Caco-2 (cell line): ENCODE data around the gene LRRC55. TPM values are rescaled to one million over a fixed set of nuclear protein-coding genes. Genes with fewer than 3 reads are reported as not detected.

ENCODE experiments used
- BruUV-seq: library from RNA; stranded (reverse); fragments of 400-500 nt; replicated peaks from 2 replicates; lab custom pipeline; 2021; lab: Mats Ljungman, UMichigan
- CTCF ChIA-PET: fragments of 300-600 bp; sonication (Branson Sonifier 250); formaldehyde crosslinking; loops from one replicate; lab custom pipeline; 2022; ENCODE audit warnings: antibody characterized with exemption; lab: Charles Lee
- POLR2A ChIA-PET: fragments of 300-600 bp; sonication (Branson Sonifier 250); formaldehyde crosslinking; loops from one replicate; lab custom pipeline; 2022; ENCODE audit warnings: antibody characterized with exemption; lab: Charles Lee
- DNase-seq, 2 experiments: peaks; one replicate each; pipeline versions ENCODE4 v3.0.0 to v3.0.0-alpha.2; 2020 to 2022
- H3K27me3 ChIP-seq: replicated peaks from 2 replicates; pipeline ENCODE4 v1.6.0; 2011; ENCODE audit warnings: low read length; ENCODE audit not compliant: control insufficient read depth, insufficient read depth
- H3K36me3 ChIP-seq: 2 replicates; pipeline ENCODE4 v1.5.1; 2011; ENCODE audit warnings: low read length; ENCODE audit not compliant: control insufficient read depth, insufficient read depth
- H3K4me1 ChIP-seq: fragments of 250-450 bp; sonication (Bioruptor Pico); 2 replicates; pipeline ENCODE4 v1.5.1; 2020; ENCODE audit warnings: mild to moderate bottlenecking
- H3K4me3 ChIP-seq: 2 replicates; pipeline ENCODE4 v1.5.1; 2011; ENCODE audit warnings: low read depth, mild to moderate bottlenecking, control low read depth, low read length
- H3K9me3 ChIP-seq: fragments of 250-450 bp; sonication (Bioruptor Pico); 2 replicates; pipeline ENCODE4 v1.5.1; 2020; ENCODE audit warnings: mild to moderate bottlenecking, moderate library complexity
- H3K27ac Mint-ChIP-seq: one replicate; pipeline ENCODE4 v1.8.0; 2022; ENCODE audit warnings: mixed read lengths; ENCODE audit not compliant: unreplicated experiment
- H3K27me3 Mint-ChIP-seq: one replicate; pipeline ENCODE4 v1.8.0; 2022; ENCODE audit warnings: mixed read lengths; ENCODE audit not compliant: insufficient read depth, unreplicated experiment
- H3K36me3 Mint-ChIP-seq: one replicate; pipeline ENCODE4 v1.8.0; 2022; ENCODE audit warnings: mild to moderate bottlenecking, mixed read lengths; ENCODE audit not compliant: insufficient read depth, unreplicated experiment
- H3K4me1 Mint-ChIP-seq: one replicate; pipeline ENCODE4 v1.8.0; 2022; ENCODE audit warnings: low read depth, mixed read lengths; ENCODE audit not compliant: unreplicated experiment
- H3K4me3 Mint-ChIP-seq: one replicate; pipeline ENCODE4 v1.8.0; 2022; ENCODE audit warnings: mild to moderate bottlenecking, moderate library complexity, mixed read lengths; ENCODE audit not compliant: unreplicated experiment
- H3K9me3 Mint-ChIP-seq: one replicate; pipeline ENCODE4 v1.8.0; 2022; ENCODE audit warnings: mixed read lengths; ENCODE audit not compliant: unreplicated experiment
- intact Hi-C: fragments of 100-400 bp; cut with micrococcal nuclease; formaldehyde crosslinking; loops from one replicate; pipeline ENCODE4 v1.10.0; 2022; ENCODE audit not compliant: unreplicated experiment
- total RNA-seq: library from RNA; stranded (reverse); gene quantifications from 2 replicates; pipeline ENCODE4 v1.2.3, GENCODE V29; 2022
- TF ChIP-seq, protein P1 (sequence below), 2 experiments: fragments of 200-600 bp in 1 of 2; IDR thresholded peaks; 1 replicate in 1 of 2; 2 replicates in 1 of 2; pipeline versions ENCODE4 v1.5.1 to v1.8.0; 2011 to 2022; ENCODE audit warnings: antibody characterized with exemption in 1 of 2, control low read depth in 1 of 2, inconsistent platforms in 1 of 2, low read depth in 1 of 2, low read length in 1 of 2, mild to moderate bottlenecking in 1 of 2, moderate library complexity in 1 of 2; ENCODE audit not compliant: insufficient read depth in 1 of 2, severe bottlenecking in 1 of 2, unreplicated experiment in 1 of 2

LRRC55 gene
- total RNA-seq, 1 experiment from 2014 or later = not detected

DNA sequence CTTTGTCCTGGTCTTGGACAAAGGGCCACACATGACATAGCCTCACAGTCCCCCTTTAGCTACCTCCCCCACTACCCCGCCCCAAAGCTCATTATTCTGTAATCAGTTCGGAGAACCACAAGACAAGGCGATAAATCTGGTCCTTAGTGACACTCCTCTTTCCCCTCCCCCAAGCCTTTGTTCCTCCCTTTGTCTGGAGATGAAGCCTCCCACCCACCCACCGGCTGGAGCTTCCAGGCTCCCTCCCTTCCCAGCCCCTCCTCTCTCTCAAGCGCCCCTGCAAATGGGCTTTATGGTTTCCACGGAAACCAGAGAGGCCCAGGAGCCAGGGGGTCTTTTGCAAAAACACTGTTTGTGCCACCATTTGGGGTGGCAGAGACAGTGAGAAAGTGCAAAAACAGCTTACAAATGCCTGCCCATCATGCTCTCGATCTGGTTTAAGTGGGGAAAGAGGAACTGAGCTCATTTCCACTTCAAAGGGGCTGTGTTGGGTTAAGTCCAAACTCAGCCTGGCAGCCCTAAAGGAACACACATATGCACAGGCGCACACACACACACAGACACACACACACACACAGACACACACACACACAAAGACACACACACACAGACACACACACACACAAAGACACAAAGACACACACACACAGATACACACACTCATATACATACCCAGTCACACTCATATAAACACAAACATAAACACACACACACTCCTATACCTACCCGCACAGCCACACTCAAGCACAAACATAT, 31.8 kb downstream of the LRRC55 start:
- H3K4me3 Mint-ChIP-seq = no peak overlapping the region
- H3K27me3 ChIP-seq = no peaks in the 10 kb centered on the region
- no peaks in the 10 kb centered on the region for H3K36me3 Mint-ChIP-seq
- no peaks in the 10 kb centered on the region for H3K36me3 ChIP-seq
- no peaks in the 10 kb centered on the region for H3K4me1 Mint-ChIP-seq
- no TSS peak for BruUV-seq
- H3K9me3 ChIP-seq = no peaks in the 10 kb centered on the region
- TF ChIP-seq, protein P1, sequence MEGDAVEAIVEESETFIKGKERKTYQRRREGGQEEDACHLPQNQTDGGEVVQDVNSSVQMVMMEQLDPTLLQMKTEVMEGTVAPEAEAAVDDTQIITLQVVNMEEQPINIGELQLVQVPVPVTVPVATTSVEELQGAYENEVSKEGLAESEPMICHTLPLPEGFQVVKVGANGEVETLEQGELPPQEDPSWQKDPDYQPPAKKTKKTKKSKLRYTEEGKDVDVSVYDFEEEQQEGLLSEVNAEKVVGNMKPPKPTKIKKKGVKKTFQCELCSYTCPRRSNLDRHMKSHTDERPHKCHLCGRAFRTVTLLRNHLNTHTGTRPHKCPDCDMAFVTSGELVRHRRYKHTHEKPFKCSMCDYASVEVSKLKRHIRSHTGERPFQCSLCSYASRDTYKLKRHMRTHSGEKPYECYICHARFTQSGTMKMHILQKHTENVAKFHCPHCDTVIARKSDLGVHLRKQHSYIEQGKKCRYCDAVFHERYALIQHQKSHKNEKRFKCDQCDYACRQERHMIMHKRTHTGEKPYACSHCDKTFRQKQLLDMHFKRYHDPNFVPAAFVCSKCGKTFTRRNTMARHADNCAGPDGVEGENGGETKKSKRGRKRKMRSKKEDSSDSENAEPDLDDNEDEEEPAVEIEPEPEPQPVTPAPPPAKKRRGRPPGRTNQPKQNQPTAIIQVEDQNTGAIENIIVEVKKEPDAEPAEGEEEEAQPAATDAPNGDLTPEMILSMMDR (IDR thresholded peaks at IDR 0.05; ENCODE audit: insufficient read depth in 1 of 2, low read depth in 1 of 2, low read length in 1 of 2, severe bottlenecking in 1 of 2, unreplicated experiment in 1 of 2) = no peak
- intact Hi-C loops = no loop called here
- no peak overlapping the region for H3K27ac Mint-ChIP-seq
- ChIA-PET CTCF (interaction anchor here (0.6 kb wide), 1 partner anchor 36 kb away, joined by 4 read pairs; no protein-coding TSS in a partner anchor), POLR2A (no interaction called here)
- H3K27me3 Mint-ChIP-seq = peaks cover 5% of the 10 kb centered on the region
- no peaks in the 10 kb centered on the region for H3K4me1 ChIP-seq
- H3K4me3 ChIP-seq = no peak overlapping the region
- H3K9me3 Mint-ChIP-seq = no peaks in the 10 kb centered on the region
- no peak for DNase-seq

DNA sequence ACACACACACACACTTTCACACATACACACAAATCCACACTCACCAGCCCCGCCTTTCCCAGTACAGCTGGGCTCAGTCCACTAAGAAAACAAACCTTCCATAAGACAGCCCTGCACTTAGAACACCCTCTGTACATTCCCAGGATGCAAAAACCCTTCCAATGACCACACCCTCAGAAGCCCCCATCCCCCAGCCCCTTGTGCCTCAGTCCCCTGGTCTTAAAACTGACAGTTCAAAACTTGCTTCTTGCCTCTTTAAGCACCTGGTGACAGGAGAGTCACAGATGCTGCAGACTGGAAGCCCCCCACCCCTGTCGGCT, 32.3 kb downstream of the LRRC55 start:
- Mint-ChIP-seq H3K4me1 (no peaks in the 10 kb centered on the region), H3K36me3 (no peaks in the 10 kb centered on the region), H3K27me3 (peaks cover 5% of the 10 kb centered on the region), H3K4me3 (no peak overlapping the region), H3K27ac (no peak overlapping the region), H3K9me3 (no peaks in the 10 kb centered on the region)
- TF ChIP-seq, protein P1 (IDR thresholded peaks at IDR 0.05; ENCODE audit: insufficient read depth in 1 of 2, low read depth in 1 of 2, low read length in 1 of 2, severe bottlenecking in 1 of 2, unreplicated experiment in 1 of 2) = no peak
- H3K9me3 ChIP-seq = no peaks in the 10 kb centered on the region
- H3K27me3 ChIP-seq = no peaks in the 10 kb centered on the region
- BruUV-seq = no TSS peak
- ChIA-PET POLR2A (no interaction called here), CTCF (no interaction called here)
- no peaks in the 10 kb centered on the region for H3K4me1 ChIP-seq
- H3K36me3 ChIP-seq = no peaks in the 10 kb centered on the region
- intact Hi-C loops = no loop called here
- H3K4me3 ChIP-seq = no peak overlapping the region
- no peak for DNase-seq

DNA sequence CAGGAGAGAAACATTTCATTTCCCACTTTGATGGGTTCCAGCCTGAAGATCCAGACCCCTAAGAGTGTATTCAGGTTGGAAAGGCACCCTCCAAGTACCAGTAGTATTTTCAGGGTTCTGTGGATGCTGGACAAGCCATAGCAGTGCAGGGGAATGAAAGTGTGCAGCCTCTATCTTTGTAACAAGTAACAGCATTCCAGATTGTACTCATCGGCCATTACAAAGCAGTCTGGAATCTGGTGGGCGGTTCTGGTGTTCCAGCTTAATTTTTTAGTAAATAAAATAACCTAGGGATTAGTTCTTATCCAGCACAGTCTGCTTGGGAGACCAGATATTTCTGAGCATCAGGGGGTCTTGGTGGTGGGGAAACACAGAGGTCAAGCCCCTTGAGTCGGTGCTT, 32.7 kb downstream of the LRRC55 start:
- ChIA-PET POLR2A (no interaction called here), CTCF (no interaction called here)
- H3K4me1 Mint-ChIP-seq = no peaks in the 10 kb centered on the region
- no peak overlapping the region for H3K27ac Mint-ChIP-seq
- H3K4me1 ChIP-seq = no peaks in the 10 kb centered on the region
- peaks cover 6% of the 10 kb centered on the region for H3K27me3 Mint-ChIP-seq
- DNase-seq = no peak
- no peaks in the 10 kb centered on the region for H3K36me3 Mint-ChIP-seq
- intact Hi-C loops = no loop called here
- no peaks in the 10 kb centered on the region for H3K36me3 ChIP-seq
- no peak overlapping the region for H3K4me3 Mint-ChIP-seq
- TF ChIP-seq, protein P1 (IDR thresholded peaks at IDR 0.05; ENCODE audit: insufficient read depth in 1 of 2, low read depth in 1 of 2, low read length in 1 of 2, severe bottlenecking in 1 of 2, unreplicated experiment in 1 of 2) = no peak
- no peak overlapping the region for H3K4me3 ChIP-seq
- no TSS peak for BruUV-seq
- H3K27me3 ChIP-seq = no peaks in the 10 kb centered on the region
- no peaks in the 10 kb centered on the region for H3K9me3 Mint-ChIP-seq
- H3K9me3 ChIP-seq = no peaks in the 10 kb centered on the region
